GM13977 (cell line): ENCODE data around the gene SIDT1.

ENCODE experiments used
- DNase-seq: peaks from one replicate; pipeline ENCODE4 v3.0.0; 2012; ENCODE audit warnings: low spot score
- CTCF ChIP-seq: IDR thresholded peaks from 2 replicates; pipeline ENCODE4 v1.5.1; 2012; ENCODE audit warnings: mild to moderate bottlenecking, control low read depth; ENCODE audit not compliant: insufficient read depth; ENCODE audit errors: extremely low read depth, missing control alignments
- in situ Hi-C: fragments of 300-500 bp; cut with MboI; formaldehyde crosslinking; loops from one replicate; pipeline ENCODE4 v1.12.0; 2022; ENCODE audit warnings: low sequenced_read_pairs, low pct_unique_long_range_greater_than_20kb, mixed read lengths, inconsistent platforms; ENCODE audit not compliant: unreplicated experiment

Gene SIDT1

GRCh38 chr3:113643583-113643982 is 111.2 kb downstream of the SIDT1 start:
- in situ Hi-C loops = no loop called here
- TF ChIP-seq CTCF = no peak

GRCh38 chr3:113648524-113648923 is 116.2 kb downstream of the SIDT1 start:
- in situ Hi-C loops = no loop called here
- TF ChIP-seq CTCF = no peak
- DNase-seq = no peak

More at GRCh38 chr3:113643583-113643982, 111.2 kb downstream of the SIDT1 start:
- no peak for DNase-seq

- in situ Hi-C loops = no loop called here
- DNase-seq = no peak
- TF ChIP-seq CTCF = no peak
Observed at GRCh38 chr3:113649174-113649845, 117.0 kb downstream of the SIDT1 start.

- no peak for DNase-seq
- no peak for TF ChIP-seq CTCF
- in situ Hi-C loops = no loop called here
Observed at GRCh38 chr3:113654310-113654709, 122.0 kb downstream of the SIDT1 start.

GRCh38 chr3:113654851-113655250 is 122.5 kb downstream of the SIDT1 start:
- in situ Hi-C loops = no loop called here
- DNase-seq = no peak
- no peak for TF ChIP-seq CTCF

GRCh38 chr3:113658107-113658506 is 125.8 kb downstream of the SIDT1 start:
- in situ Hi-C loops = no loop called here
- no peak for TF ChIP-seq CTCF
- no peak for DNase-seq
